ENCODE measurements around the gene RXFP4. TPM values are rescaled to one million over a fixed set of nuclear protein-coding genes. Genes with fewer than 3 reads are reported as not detected.

RXFP4 gene
- polyA plus RNA-seq, 3 donors, result 0.08 TPM; not detected in 2

DNA sequence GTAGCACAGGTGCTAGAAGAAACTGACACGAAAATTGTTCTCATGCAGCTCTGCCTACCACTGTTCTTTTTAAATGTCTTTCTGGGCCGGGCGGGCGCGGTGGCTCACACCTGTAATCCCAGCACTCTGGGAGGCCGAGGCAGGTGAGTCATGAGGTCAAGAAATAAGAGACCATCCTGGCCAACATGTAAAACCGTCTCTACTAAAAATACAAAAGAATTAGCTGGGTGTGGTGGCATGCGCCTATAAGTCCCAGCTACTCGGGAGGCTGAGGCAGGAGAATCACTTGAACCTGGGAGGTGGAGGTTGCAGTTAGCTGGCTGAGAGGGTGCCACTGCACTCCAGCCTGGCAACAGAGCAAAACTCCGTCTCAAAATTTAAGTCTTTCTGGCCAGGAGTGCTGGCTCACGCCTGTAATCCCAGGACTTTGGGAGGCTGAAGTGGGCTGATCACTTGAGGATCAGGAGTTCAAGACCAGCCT is 29.3 kb upstream of the RXFP4 start:
- no peak overlapping the region for H3K4me2 ChIP-seq (replicated peaks; ENCODE audit: extremely low read depth, low read length, poor library complexity, severe bottlenecking)
- H3K27me3 ChIP-seq (ENCODE audit: control insufficient read depth in 2 of 2, insufficient read depth in 2 of 2, low read length in 2 of 2), result no peaks in the 10 kb centered on the region
- no peak for DNase-seq
- peaks cover 21% of the 10 kb centered on the region for H3K4me1 Mint-ChIP-seq
- H3K4me3 Mint-ChIP-seq, result no peak overlapping the region
- no peaks in the 10 kb centered on the region for H3K9me3 ChIP-seq (replicated peaks in 1 of 2; ENCODE audit: control insufficient read depth in 1 of 2, insufficient read depth in 1 of 2, low read length in 2 of 2)
- no peaks in the 10 kb centered on the region for H3K27me3 Mint-ChIP-seq (ENCODE audit: low read depth in 3 of 3)
- H3K4me3 ChIP-seq (replicated peaks in 1 of 3; ENCODE audit: low read depth in 2 of 3, low read length in 3 of 3), result peak overlapping the region in 1 of 3 experiments; percentile 95
- H3K36me3 Mint-ChIP-seq, result peaks cover 59 to 76% of the 10 kb centered on the region in 2 donors
- H4K20me1 ChIP-seq (ENCODE audit: insufficient read depth, low read length), result peaks cover 24% of the 10 kb centered on the region
- H3K9me3 Mint-ChIP-seq, result no peaks in the 10 kb centered on the region
- H3K4me1 ChIP-seq (ENCODE audit: control insufficient read depth in 1 of 2, insufficient read depth in 2 of 2, low read length in 2 of 2), result peaks cover 24 to 27% of the 10 kb centered on the region in 2 donors
- peak overlapping the region; percentile 95 to 99 (median 98) for H3K27ac Mint-ChIP-seq
- peaks cover 41% of the 10 kb centered on the region for H3K79me2 ChIP-seq (ENCODE audit: insufficient read depth, low read length)
- peaks cover 58 to 77% of the 10 kb centered on the region in 2 donors for H3K36me3 ChIP-seq (replicated peaks in 1 of 2; ENCODE audit: control insufficient read depth in 1 of 2, insufficient read depth in 2 of 2, low read length in 2 of 2)
- intact Hi-C loops (cut with micrococcal nuclease), result no loop called here
- 88% methylated on average over 5 of the region's 11 CpGs for WGBS (ENCODE audit: insufficient coverage)
- H3K27ac ChIP-seq (ENCODE audit: low read depth in 1 of 2, low read length in 2 of 2), result peak overlapping the region; percentile 30 to 95
- no peak overlapping the region for H3K9ac ChIP-seq (ENCODE audit: insufficient read depth, low read length, poor library complexity, severe bottlenecking)
- H2AFZ ChIP-seq (ENCODE audit: insufficient read depth, low read depth, low read length, poor library complexity, severe bottlenecking), result no peak overlapping the region
- TF ChIP-seq, protein P1, sequence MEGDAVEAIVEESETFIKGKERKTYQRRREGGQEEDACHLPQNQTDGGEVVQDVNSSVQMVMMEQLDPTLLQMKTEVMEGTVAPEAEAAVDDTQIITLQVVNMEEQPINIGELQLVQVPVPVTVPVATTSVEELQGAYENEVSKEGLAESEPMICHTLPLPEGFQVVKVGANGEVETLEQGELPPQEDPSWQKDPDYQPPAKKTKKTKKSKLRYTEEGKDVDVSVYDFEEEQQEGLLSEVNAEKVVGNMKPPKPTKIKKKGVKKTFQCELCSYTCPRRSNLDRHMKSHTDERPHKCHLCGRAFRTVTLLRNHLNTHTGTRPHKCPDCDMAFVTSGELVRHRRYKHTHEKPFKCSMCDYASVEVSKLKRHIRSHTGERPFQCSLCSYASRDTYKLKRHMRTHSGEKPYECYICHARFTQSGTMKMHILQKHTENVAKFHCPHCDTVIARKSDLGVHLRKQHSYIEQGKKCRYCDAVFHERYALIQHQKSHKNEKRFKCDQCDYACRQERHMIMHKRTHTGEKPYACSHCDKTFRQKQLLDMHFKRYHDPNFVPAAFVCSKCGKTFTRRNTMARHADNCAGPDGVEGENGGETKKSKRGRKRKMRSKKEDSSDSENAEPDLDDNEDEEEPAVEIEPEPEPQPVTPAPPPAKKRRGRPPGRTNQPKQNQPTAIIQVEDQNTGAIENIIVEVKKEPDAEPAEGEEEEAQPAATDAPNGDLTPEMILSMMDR (IDR thresholded peaks at IDR 0.05), result no peak

DNA sequence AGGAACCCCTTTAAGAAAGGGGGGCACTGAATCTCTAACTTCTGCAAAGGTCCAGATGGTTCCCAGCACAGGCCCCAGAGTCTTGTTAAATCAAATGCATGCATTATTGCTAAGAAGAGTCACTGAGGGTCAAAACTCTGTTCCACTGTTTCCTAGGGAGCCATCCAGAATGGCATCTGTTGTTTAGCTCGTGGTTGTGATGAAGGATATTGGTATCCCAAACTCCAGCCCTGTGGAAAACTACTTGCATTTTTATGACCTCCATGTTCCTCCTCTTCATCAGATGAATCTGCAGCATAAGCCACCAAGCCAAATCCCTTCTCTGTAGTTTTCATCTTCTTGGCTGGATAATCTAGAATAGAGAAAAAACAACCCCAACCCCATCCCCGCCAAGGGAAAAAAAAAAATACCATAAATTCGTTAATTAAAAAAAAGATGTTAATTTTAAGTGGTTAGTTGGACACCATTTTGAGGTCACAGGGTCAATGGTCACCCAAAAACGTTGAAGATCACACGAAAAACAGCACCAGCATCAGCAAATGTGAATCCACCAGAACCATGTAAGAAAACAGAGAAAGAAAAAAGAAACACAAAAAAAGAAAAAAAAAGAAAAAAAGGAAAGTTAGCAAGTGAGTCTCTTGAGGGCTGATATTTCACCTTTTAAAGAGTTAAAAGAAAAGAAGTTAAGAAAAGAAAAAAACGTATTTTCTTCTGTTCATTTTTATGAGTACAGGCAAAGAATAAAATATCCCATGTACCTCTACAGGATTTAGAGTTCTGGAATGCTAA is 27.3 kb upstream of the RXFP4 start:
- Histone ChIP-seq H3K4me3 (replicated peaks in 1 of 3; ENCODE audit: low read depth in 2 of 3, low read length in 3 of 3) (no peak overlapping the region), H3K27me3 (ENCODE audit: control insufficient read depth in 2 of 2, insufficient read depth in 2 of 2, low read length in 2 of 2) (no peaks in the 10 kb centered on the region), H3K9ac (ENCODE audit: insufficient read depth, low read length, poor library complexity, severe bottlenecking) (no peak overlapping the region), H3K9me3 (replicated peaks in 1 of 2; ENCODE audit: control insufficient read depth in 1 of 2, insufficient read depth in 1 of 2, low read length in 2 of 2) (no peaks in the 10 kb centered on the region), H3K4me2 (replicated peaks; ENCODE audit: extremely low read depth, low read length, poor library complexity, severe bottlenecking) (no peak overlapping the region), H3K36me3 (replicated peaks in 1 of 2; ENCODE audit: control insufficient read depth in 1 of 2, insufficient read depth in 2 of 2, low read length in 2 of 2) (peaks cover 65 to 77% of the 10 kb centered on the region in 2 donors), H4K20me1 (ENCODE audit: insufficient read depth, low read length) (peaks cover 21% of the 10 kb centered on the region), H2AFZ (ENCODE audit: insufficient read depth, low read depth, low read length, poor library complexity, severe bottlenecking) (no peak overlapping the region), H3K79me2 (ENCODE audit: insufficient read depth, low read length) (peaks cover 26% of the 10 kb centered on the region), H3K27ac (ENCODE audit: low read depth in 1 of 2, low read length in 2 of 2) (no peak overlapping the region), H3K4me1 (ENCODE audit: control insufficient read depth in 1 of 2, insufficient read depth in 2 of 2, low read length in 2 of 2) (peaks cover 22 to 26% of the 10 kb centered on the region in 2 donors)
- intact Hi-C loops (cut with micrococcal nuclease), result no loop called here
- peaks cover 59 to 76% of the 10 kb centered on the region in 2 donors for H3K36me3 Mint-ChIP-seq
- peaks cover 21% of the 10 kb centered on the region for H3K4me1 Mint-ChIP-seq
- H3K9me3 Mint-ChIP-seq, result no peaks in the 10 kb centered on the region
- DNase-seq, result no peak
- H3K27me3 Mint-ChIP-seq (ENCODE audit: low read depth in 3 of 3), result no peaks in the 10 kb centered on the region
- H3K4me3 Mint-ChIP-seq, result no peak overlapping the region
- WGBS (ENCODE audit: insufficient coverage), result no CpG with 5 or more reads among the region's 6 CpGs
- TF ChIP-seq, protein P1 (IDR thresholded peaks at IDR 0.05), result no peak
- H3K27ac Mint-ChIP-seq, result peak overlapping the region in 3 of 7 donors; percentile 10 to 82 (median 52)

Measured in CD14-positive monocyte (primary cell).